ENCODE data around the gene HPCAL4.

Gene HPCAL4

GRCh38 chr1:39732730-39733129, 41.5 kb upstream of the HPCAL4 start:
- Histone ChIP-seq H3K79me1 (ENCODE audit: low read length) (no peaks in the 10 kb centered on the region), H4K8ac (ENCODE audit: low read depth, low read length) (no peak overlapping the region), H3K4me1 (ENCODE audit: control insufficient read depth, low read depth, low read length) (no peaks in the 10 kb centered on the region), H2BK5ac (ENCODE audit: low read length) (no peak overlapping the region), H3K27me3 (ENCODE audit: insufficient read depth, low read length, poor library complexity) (peaks cover 19% of the 10 kb centered on the region), H3K4ac (ENCODE audit: low read depth, low read length) (no peak overlapping the region), H2BK15ac (replicated peaks; ENCODE audit: low read depth) (no peak overlapping the region), H3K23ac (ENCODE audit: low read length) (no peak overlapping the region), H3K36me3 (ENCODE audit: control insufficient read depth, insufficient read depth, low read length) (no peaks in the 10 kb centered on the region), H3K9ac (ENCODE audit: low read length) (no peak overlapping the region), H3K79me2 (ENCODE audit: control insufficient read depth, insufficient read depth, low read length) (no peaks in the 10 kb centered on the region), H3K56ac (ENCODE audit: low read length) (no peak overlapping the region), H3K4me3 (ENCODE audit: low read length) (no peak overlapping the region), H3K18ac (ENCODE audit: low read length) (no peak overlapping the region), H2BK120ac (ENCODE audit: low read depth, low read length) (no peak overlapping the region), H3K4me2 (ENCODE audit: low read length) (no peak overlapping the region), H2AK5ac (ENCODE audit: low read length) (no peak overlapping the region), H4K5ac (ENCODE audit: low read length) (no peak overlapping the region), H3K27ac (ENCODE audit: low read depth, low read length) (no peak overlapping the region)
- no CpG with 5 or more reads among the region's 3 CpGs for WGBS (ENCODE audit: extremely low coverage, insufficient coverage, low lambda C conversion rate)
- DNase-seq = no peak

GRCh38 chr1:39729842-39730241, 38.6 kb upstream of the HPCAL4 start:
- no peak overlapping the region for H4K8ac ChIP-seq (ENCODE audit: low read depth, low read length)
- H2BK15ac ChIP-seq (replicated peaks; ENCODE audit: low read depth) = no peak overlapping the region
- H3K27me3 ChIP-seq (ENCODE audit: insufficient read depth, low read length, poor library complexity) = peaks cover 15% of the 10 kb centered on the region
- no peak overlapping the region for H3K9ac ChIP-seq (ENCODE audit: low read length)
- no peaks in the 10 kb centered on the region for H3K79me2 ChIP-seq (ENCODE audit: control insufficient read depth, insufficient read depth, low read length)
- no peak for DNase-seq
- H3K23ac ChIP-seq (ENCODE audit: low read length) = no peak overlapping the region
- no peaks in the 10 kb centered on the region for H3K36me3 ChIP-seq (ENCODE audit: control insufficient read depth, insufficient read depth, low read length)
- H3K56ac ChIP-seq (ENCODE audit: low read length) = no peak overlapping the region
- H3K4ac ChIP-seq (ENCODE audit: low read depth, low read length) = no peak overlapping the region
- no peak overlapping the region for H3K4me2 ChIP-seq (ENCODE audit: low read length)
- no peak overlapping the region for H4K5ac ChIP-seq (ENCODE audit: low read length)
- no peak overlapping the region for H3K4me3 ChIP-seq (ENCODE audit: low read length)
- H2AK5ac ChIP-seq (ENCODE audit: low read length) = no peak overlapping the region
- H2BK120ac ChIP-seq (ENCODE audit: low read depth, low read length) = no peak overlapping the region
- H3K18ac ChIP-seq (ENCODE audit: low read length) = no peak overlapping the region
- H3K79me1 ChIP-seq (ENCODE audit: low read length) = no peaks in the 10 kb centered on the region
- WGBS (ENCODE audit: extremely low coverage, insufficient coverage, low lambda C conversion rate) = no CpG with 5 or more reads among the region's 4 CpGs
- no peak overlapping the region for H3K27ac ChIP-seq (ENCODE audit: low read depth, low read length)
- no peak overlapping the region for H2BK5ac ChIP-seq (ENCODE audit: low read length)
- no peaks in the 10 kb centered on the region for H3K4me1 ChIP-seq (ENCODE audit: control insufficient read depth, low read depth, low read length)

GRCh38 chr1:39729030-39729429, 37.8 kb upstream of the HPCAL4 start:
- Histone ChIP-seq H3K27me3 (ENCODE audit: insufficient read depth, low read length, poor library complexity) (peaks cover 15% of the 10 kb centered on the region), H3K79me1 (ENCODE audit: low read length) (no peaks in the 10 kb centered on the region), H3K4ac (ENCODE audit: low read depth, low read length) (no peak overlapping the region), H2BK15ac (replicated peaks; ENCODE audit: low read depth) (no peak overlapping the region), H3K56ac (ENCODE audit: low read length) (no peak overlapping the region), H4K5ac (ENCODE audit: low read length) (no peak overlapping the region), H3K9ac (ENCODE audit: low read length) (no peak overlapping the region), H3K23ac (ENCODE audit: low read length) (no peak overlapping the region), H3K18ac (ENCODE audit: low read length) (no peak overlapping the region), H2BK120ac (ENCODE audit: low read depth, low read length) (no peak overlapping the region), H3K4me1 (ENCODE audit: control insufficient read depth, low read depth, low read length) (no peaks in the 10 kb centered on the region), H2BK5ac (ENCODE audit: low read length) (no peak overlapping the region), H3K36me3 (ENCODE audit: control insufficient read depth, insufficient read depth, low read length) (no peaks in the 10 kb centered on the region), H2AK5ac (ENCODE audit: low read length) (no peak overlapping the region), H3K79me2 (ENCODE audit: control insufficient read depth, insufficient read depth, low read length) (no peaks in the 10 kb centered on the region), H3K4me3 (ENCODE audit: low read length) (no peak overlapping the region), H3K4me2 (ENCODE audit: low read length) (no peak overlapping the region), H3K27ac (ENCODE audit: low read depth, low read length) (no peak overlapping the region), H4K8ac (ENCODE audit: low read depth, low read length) (no peak overlapping the region)
- WGBS (ENCODE audit: extremely low coverage, insufficient coverage, low lambda C conversion rate) = no CpG with 5 or more reads among the region's 3 CpGs
- DNase-seq = no peak

GRCh38 chr1:39727932-39728317, 36.7 kb upstream of the HPCAL4 start:
- no peaks in the 10 kb centered on the region for H3K79me2 ChIP-seq (ENCODE audit: control insufficient read depth, insufficient read depth, low read length)
- no peak overlapping the region for H3K18ac ChIP-seq (ENCODE audit: low read length)
- WGBS (ENCODE audit: extremely low coverage, insufficient coverage, low lambda C conversion rate) = no CpG with 5 or more reads among the region's 14 CpGs
- H3K4ac ChIP-seq (ENCODE audit: low read depth, low read length) = no peak overlapping the region
- H3K23ac ChIP-seq (ENCODE audit: low read length) = no peak overlapping the region
- no peak overlapping the region for H3K56ac ChIP-seq (ENCODE audit: low read length)
- H2AK5ac ChIP-seq (ENCODE audit: low read length) = no peak overlapping the region
- no peak overlapping the region for H3K27ac ChIP-seq (ENCODE audit: low read depth, low read length)
- DNase-seq = no peak
- peaks cover 13% of the 10 kb centered on the region for H3K27me3 ChIP-seq (ENCODE audit: insufficient read depth, low read length, poor library complexity)
- no peaks in the 10 kb centered on the region for H3K79me1 ChIP-seq (ENCODE audit: low read length)
- H4K5ac ChIP-seq (ENCODE audit: low read length) = no peak overlapping the region
- H2BK5ac ChIP-seq (ENCODE audit: low read length) = no peak overlapping the region
- no peak overlapping the region for H3K4me2 ChIP-seq (ENCODE audit: low read length)
- no peak overlapping the region for H2BK15ac ChIP-seq (replicated peaks; ENCODE audit: low read depth)
- no peak overlapping the region for H3K9ac ChIP-seq (ENCODE audit: low read length)
- no peaks in the 10 kb centered on the region for H3K4me1 ChIP-seq (ENCODE audit: control insufficient read depth, low read depth, low read length)
- no peaks in the 10 kb centered on the region for H3K36me3 ChIP-seq (ENCODE audit: control insufficient read depth, insufficient read depth, low read length)
- no peak overlapping the region for H2BK120ac ChIP-seq (ENCODE audit: low read depth, low read length)
- H3K4me3 ChIP-seq (ENCODE audit: low read length) = no peak overlapping the region
- no peak overlapping the region for H4K8ac ChIP-seq (ENCODE audit: low read depth, low read length)

- Histone ChIP-seq H3K23ac (ENCODE audit: low read length) (no peak overlapping the region), H4K5ac (ENCODE audit: low read length) (no peak overlapping the region), H3K4me3 (ENCODE audit: low read length) (no peak overlapping the region), H3K18ac (ENCODE audit: low read length) (no peak overlapping the region), H4K8ac (ENCODE audit: low read depth, low read length) (no peak overlapping the region), H3K27ac (ENCODE audit: low read depth, low read length) (no peak overlapping the region), H2AK5ac (ENCODE audit: low read length) (no peak overlapping the region), H3K36me3 (ENCODE audit: control insufficient read depth, insufficient read depth, low read length) (no peaks in the 10 kb centered on the region), H3K9ac (ENCODE audit: low read length) (no peak overlapping the region), H3K4ac (ENCODE audit: low read depth, low read length) (no peak overlapping the region), H3K56ac (ENCODE audit: low read length) (no peak overlapping the region), H3K4me2 (ENCODE audit: low read length) (no peak overlapping the region), H3K79me2 (ENCODE audit: control insufficient read depth, insufficient read depth, low read length) (no peaks in the 10 kb centered on the region), H2BK15ac (replicated peaks; ENCODE audit: low read depth) (no peak overlapping the region), H3K4me1 (ENCODE audit: control insufficient read depth, low read depth, low read length) (no peaks in the 10 kb centered on the region), H2BK120ac (ENCODE audit: low read depth, low read length) (no peak overlapping the region), H3K79me1 (ENCODE audit: low read length) (no peaks in the 10 kb centered on the region), H2BK5ac (ENCODE audit: low read length) (no peak overlapping the region), H3K27me3 (ENCODE audit: insufficient read depth, low read length, poor library complexity) (peaks cover 9% of the 10 kb centered on the region)
- DNase-seq = no peak
- no CpG with 5 or more reads among the region's 10 CpGs for WGBS (ENCODE audit: extremely low coverage, insufficient coverage, low lambda C conversion rate)
Measured at GRCh38 chr1:39727221-39727931, 36.1 kb upstream of the HPCAL4 start.

- no peak for DNase-seq
- no peak overlapping the region for H3K18ac ChIP-seq (ENCODE audit: low read length)
- H3K36me3 ChIP-seq (ENCODE audit: control insufficient read depth, insufficient read depth, low read length) = no peaks in the 10 kb centered on the region
- no peak overlapping the region for H2BK5ac ChIP-seq (ENCODE audit: low read length)
- H3K23ac ChIP-seq (ENCODE audit: low read length) = no peak overlapping the region
- H4K8ac ChIP-seq (ENCODE audit: low read depth, low read length) = no peak overlapping the region
- no peak overlapping the region for H3K9ac ChIP-seq (ENCODE audit: low read length)
- H3K27ac ChIP-seq (ENCODE audit: low read depth, low read length) = no peak overlapping the region
- no peak overlapping the region for H4K5ac ChIP-seq (ENCODE audit: low read length)
- no peak overlapping the region for H3K4ac ChIP-seq (ENCODE audit: low read depth, low read length)
- H2BK120ac ChIP-seq (ENCODE audit: low read depth, low read length) = no peak overlapping the region
- H3K4me1 ChIP-seq (ENCODE audit: control insufficient read depth, low read depth, low read length) = no peaks in the 10 kb centered on the region
- H2BK15ac ChIP-seq (replicated peaks; ENCODE audit: low read depth) = no peak overlapping the region
- H3K79me1 ChIP-seq (ENCODE audit: low read length) = no peaks in the 10 kb centered on the region
- no peak overlapping the region for H3K4me2 ChIP-seq (ENCODE audit: low read length)
- no peaks in the 10 kb centered on the region for H3K79me2 ChIP-seq (ENCODE audit: control insufficient read depth, insufficient read depth, low read length)
- no peak overlapping the region for H2AK5ac ChIP-seq (ENCODE audit: low read length)
- WGBS (ENCODE audit: extremely low coverage, insufficient coverage, low lambda C conversion rate) = no CpG with 5 or more reads among the region's 3 CpGs
- peaks cover 12% of the 10 kb centered on the region for H3K27me3 ChIP-seq (ENCODE audit: insufficient read depth, low read length, poor library complexity)
- no peak overlapping the region for H3K56ac ChIP-seq (ENCODE audit: low read length)
- H3K4me3 ChIP-seq (ENCODE audit: low read length) = no peak overlapping the region
Measured at GRCh38 chr1:39726600-39726999, 35.4 kb upstream of the HPCAL4 start.
